ENCODE data around the gene ABCG4. TPM values are rescaled to one million over a fixed set of nuclear protein-coding genes. Genes with fewer than 3 reads are reported as not detected.
A peak's percentile ranks its signal among the peaks of the same experiment; 100 is the strongest.
"Not testable (repeated sequence)": the region's sequence is repeated elsewhere in the genome, so short reads cannot be mapped to it uniquely, and the experiment has no call there.

Gene ABCG4
- total RNA-seq, 1 donor from 2014 or later = 0.07 TPM

DNA sequence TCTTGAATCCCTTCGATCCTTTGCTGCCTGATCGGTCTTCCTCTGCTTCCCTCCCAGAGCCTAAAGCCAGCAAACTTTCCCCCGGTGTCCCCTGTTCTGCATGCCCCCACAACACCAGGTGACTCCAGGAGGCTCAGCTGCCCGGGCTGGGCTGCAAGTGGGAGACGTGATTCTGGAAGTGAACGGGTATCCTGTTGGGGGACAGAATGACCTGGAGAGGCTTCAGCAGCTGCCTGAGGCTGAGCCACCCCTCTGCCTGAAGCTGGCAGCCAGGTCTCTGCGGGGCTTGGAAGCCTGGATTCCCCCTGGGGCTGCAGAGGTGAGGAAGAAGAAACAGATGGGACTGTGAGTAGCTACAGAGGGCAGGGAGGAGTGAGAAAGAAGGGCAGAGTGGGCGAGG, 40.0 kb downstream of the ABCG4 start:
- H3K27me3 Mint-ChIP-seq = no peaks in the 10 kb centered on the region
- DNase-seq = no peak
- H3K36me3 Mint-ChIP-seq (ENCODE audit: low read depth) = no peaks in the 10 kb centered on the region
- no peaks in the 10 kb centered on the region for H3K4me1 Mint-ChIP-seq
- no peaks in the 10 kb centered on the region for H3K9me3 Mint-ChIP-seq
- intact Hi-C loops (cut with micrococcal nuclease) = no loop called here
- no peak overlapping the region for H3K27ac Mint-ChIP-seq
- H3K4me3 Mint-ChIP-seq = no peak overlapping the region

DNA sequence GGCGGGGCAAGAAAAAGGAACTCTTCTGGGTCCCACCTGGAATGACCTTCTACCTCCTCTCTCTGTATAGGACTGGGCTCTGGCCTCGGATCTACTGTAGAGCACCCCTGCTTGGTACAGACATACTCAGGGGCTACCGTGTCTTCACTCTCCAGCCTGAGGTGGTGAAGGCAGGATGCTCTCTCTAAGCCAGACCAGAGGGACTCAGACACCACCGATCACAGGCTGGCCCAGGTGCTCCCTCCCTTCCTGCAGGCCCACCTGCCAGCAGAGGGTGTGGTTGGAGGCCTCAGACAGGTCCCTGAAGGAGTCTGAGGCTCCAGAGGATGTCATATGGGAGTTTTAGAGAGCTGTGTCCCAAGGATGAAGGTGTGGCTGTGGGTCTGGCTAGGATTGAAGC, 40.5 kb downstream of the ABCG4 start:
- no peaks in the 10 kb centered on the region for H3K9me3 Mint-ChIP-seq
- H3K4me1 Mint-ChIP-seq = no peaks in the 10 kb centered on the region
- H3K36me3 Mint-ChIP-seq (ENCODE audit: low read depth) = no peaks in the 10 kb centered on the region
- no peaks in the 10 kb centered on the region for H3K27me3 Mint-ChIP-seq
- intact Hi-C loops (cut with micrococcal nuclease) = no loop called here
- DNase-seq = no peak
- H3K27ac Mint-ChIP-seq = no peak overlapping the region
- no peak overlapping the region for H3K4me3 Mint-ChIP-seq

DNA sequence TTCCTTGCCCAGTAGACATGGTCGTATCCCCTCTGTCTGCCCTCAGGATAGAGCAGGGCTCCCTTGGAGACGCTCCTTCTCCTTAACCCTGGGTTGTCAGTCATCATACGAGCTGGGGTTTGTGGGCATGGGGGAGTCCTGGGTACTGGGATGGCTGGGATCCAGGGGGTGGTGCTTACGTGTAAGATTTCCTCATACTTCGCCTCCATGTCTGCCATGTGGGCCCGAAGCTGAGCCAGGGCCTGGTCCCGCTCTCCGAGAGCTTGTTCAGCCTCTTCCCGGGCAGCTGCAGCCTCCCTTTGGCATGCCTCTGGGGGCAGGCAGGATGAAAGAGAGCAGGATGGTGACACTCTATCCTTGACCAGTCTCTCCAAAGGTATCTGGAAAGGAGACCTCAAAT, 41.7 kb downstream of the ABCG4 start:
- Mint-ChIP-seq H3K27ac (no peak overlapping the region), H3K4me3 (no peak overlapping the region), H3K36me3 (ENCODE audit: low read depth) (no peaks in the 10 kb centered on the region), H3K4me1 (no peaks in the 10 kb centered on the region), H3K27me3 (no peaks in the 10 kb centered on the region), H3K9me3 (no peaks in the 10 kb centered on the region)
- no peak for DNase-seq
- intact Hi-C loops (cut with micrococcal nuclease) = no loop called here

DNA sequence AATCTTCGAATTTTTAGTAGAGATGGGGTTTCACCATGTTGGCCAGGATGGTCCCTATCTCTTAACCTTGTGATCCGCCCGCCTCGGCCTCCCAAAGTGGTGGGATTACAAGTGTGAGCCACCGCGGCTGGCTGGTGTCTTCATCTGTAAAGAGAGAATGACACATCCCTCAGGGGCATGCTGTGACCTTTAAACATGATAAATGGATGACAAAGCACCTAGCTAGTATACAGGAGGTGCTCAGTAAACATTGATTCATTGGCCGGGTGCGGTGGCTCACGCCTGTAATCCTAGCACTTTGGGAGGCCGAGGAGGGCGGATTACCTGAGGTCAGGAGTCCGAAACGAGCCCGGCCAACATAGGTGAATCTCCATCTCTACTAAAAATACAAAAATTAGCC, 42.4 kb downstream of the ABCG4 start:
- H3K9me3 Mint-ChIP-seq; DNase-seq; H3K4me1 Mint-ChIP-seq; H3K27ac Mint-ChIP-seq; intact Hi-C loops (cut with micrococcal nuclease); H3K27me3 Mint-ChIP-seq; H3K4me3 Mint-ChIP-seq; H3K36me3 Mint-ChIP-seq (ENCODE audit: low read depth): not testable (repeated sequence)

DNA sequence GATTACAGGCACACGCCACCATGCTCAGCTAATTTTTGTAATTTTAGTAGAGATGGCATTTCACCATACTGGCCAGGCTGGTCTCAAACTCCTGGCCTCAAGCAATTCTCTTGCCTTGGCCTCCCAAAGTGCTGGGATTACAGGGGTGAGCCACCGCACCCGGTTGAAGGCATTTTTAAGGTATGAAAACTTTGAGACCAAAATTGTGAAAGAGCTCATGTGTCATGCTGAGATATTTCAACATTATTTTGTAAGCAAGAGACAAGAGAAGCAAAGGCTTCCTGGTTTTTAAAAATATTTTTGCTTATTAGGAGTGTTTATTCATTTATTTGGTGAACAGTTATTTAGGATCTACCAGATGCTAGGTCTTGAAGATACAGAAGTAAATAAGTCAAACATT, 43.3 kb downstream of the ABCG4 start:
- Mint-ChIP-seq H3K4me3 (no peak overlapping the region), H3K27me3 (no peaks in the 10 kb centered on the region), H3K9me3 (no peaks in the 10 kb centered on the region), H3K36me3 (ENCODE audit: low read depth) (no peaks in the 10 kb centered on the region), H3K27ac (no peak overlapping the region), H3K4me1 (peaks cover 6% of the 10 kb centered on the region)
- intact Hi-C loops (cut with micrococcal nuclease) = no loop called here
- DNase-seq = no peak

DNA sequence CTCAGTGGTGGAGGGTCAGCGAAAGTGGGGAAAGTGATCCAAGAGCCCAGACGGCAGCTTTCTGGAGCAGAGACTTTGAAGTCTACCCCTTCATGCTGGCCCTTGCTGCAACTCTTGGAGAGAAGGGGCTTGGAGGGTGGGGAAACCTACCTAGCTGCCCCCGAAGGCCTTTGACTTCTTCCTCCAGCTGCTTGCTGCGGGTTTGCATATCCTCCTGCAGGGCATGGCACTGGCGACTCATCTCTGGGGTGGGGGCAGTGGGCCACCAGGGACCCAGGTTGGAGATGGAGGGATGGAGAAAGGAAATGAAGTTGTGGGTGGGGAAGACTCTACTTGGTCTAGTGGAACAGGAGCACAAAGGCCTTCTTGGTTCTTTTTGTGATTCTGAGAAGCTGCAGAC, 44.1 kb downstream of the ABCG4 start:
- intact Hi-C loops (cut with micrococcal nuclease) = no loop called here
- no peaks in the 10 kb centered on the region for H3K36me3 Mint-ChIP-seq (ENCODE audit: low read depth)
- no peak overlapping the region for H3K27ac Mint-ChIP-seq
- H3K9me3 Mint-ChIP-seq = no peaks in the 10 kb centered on the region
- H3K4me3 Mint-ChIP-seq = no peak overlapping the region
- H3K27me3 Mint-ChIP-seq = no peaks in the 10 kb centered on the region
- no peak for DNase-seq
- peaks cover 6% of the 10 kb centered on the region for H3K4me1 Mint-ChIP-seq

DNA sequence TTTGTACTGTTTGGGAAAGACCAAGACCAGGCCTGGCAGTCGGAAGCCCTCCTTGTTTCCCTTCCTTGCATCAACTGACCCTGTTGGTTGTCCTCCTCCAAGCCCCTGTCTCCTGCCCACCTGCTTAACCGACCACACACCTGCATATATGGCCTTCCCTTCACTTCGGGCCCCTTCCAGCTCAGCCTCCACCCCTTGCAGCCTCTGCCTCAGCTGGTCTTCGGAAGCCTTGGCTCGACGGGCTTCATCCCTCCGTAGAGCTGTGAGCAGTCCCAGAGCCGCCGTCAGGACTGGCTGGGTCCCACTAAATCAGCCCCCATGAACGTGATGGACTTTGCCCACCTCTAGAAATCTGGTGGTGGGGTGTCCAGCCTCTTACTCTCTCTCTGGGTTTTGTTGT, 44.8 kb downstream of the ABCG4 start:
- Mint-ChIP-seq H3K27ac (peak overlapping the region; percentile 45), H3K27me3 (no peaks in the 10 kb centered on the region), H3K4me3 (no peak overlapping the region), H3K4me1 (peaks cover 6% of the 10 kb centered on the region), H3K36me3 (ENCODE audit: low read depth) (no peaks in the 10 kb centered on the region), H3K9me3 (no peaks in the 10 kb centered on the region)
- DNase-seq = no peak
- intact Hi-C loops (cut with micrococcal nuclease) = no loop called here

DNA sequence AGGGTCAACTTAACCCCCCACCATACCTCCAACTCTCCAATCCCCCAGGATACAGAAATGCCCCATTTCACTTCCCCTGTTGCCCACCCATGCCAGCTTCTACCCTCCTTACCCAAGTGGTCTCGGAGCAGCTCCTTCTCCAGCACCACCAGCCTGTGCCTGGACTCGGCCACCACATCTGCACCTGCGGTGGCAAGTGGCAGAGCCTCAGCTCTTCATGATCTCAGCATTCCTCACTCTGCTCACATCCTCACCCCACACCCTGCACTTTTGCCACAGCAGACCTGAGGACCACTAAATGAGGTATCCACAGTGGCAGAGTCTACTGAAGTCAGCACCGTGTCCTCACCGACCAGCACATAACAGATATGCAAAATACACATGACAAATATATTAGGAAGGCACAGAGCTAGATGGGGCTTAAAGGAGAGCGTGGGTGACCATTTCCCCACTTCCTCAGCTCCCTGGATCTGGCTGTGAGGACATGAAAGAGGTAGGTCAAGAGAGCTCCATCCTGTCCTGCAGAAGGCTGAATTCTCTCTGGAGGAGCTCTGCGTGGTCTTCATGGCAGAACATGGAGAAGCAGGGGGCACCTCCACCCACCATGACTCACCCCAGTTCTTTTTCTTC, 46.1 kb downstream of the ABCG4 start:
- intact Hi-C loops (cut with micrococcal nuclease) = no loop called here
- no peaks in the 10 kb centered on the region for H3K36me3 Mint-ChIP-seq (ENCODE audit: low read depth)
- H3K4me3 Mint-ChIP-seq = no peak overlapping the region

DNA sequence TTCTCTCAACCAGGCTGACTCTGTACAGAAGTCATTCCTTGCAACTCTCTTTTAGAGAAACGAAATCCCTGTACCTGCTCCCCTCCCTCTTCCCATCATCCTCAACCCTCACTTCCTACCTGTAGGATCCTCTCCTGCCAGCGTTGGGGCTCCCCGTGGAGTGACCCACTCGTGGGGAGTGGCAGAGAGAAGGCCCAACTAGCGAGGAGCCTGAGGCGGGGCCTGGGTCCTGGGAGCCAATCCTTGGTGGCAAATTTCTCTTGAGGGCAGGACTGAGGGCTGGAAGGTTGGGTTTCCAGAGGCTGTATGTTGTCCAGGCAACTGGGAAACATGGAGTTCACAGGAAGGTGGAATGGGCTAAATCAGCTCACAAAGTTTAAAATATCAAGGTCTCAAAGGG, 46.8 kb downstream of the ABCG4 start:
- no peak overlapping the region for H3K4me3 Mint-ChIP-seq
- peaks cover 6% of the 10 kb centered on the region for H3K4me1 Mint-ChIP-seq
- no peaks in the 10 kb centered on the region for H3K36me3 Mint-ChIP-seq (ENCODE audit: low read depth)
- intact Hi-C loops (cut with micrococcal nuclease) = loop anchor here (2.0 kb wide), 3 partner anchors 51 to 131 kb away; partner anchors contain the start of gene DPAGT1
- no peak for DNase-seq
- no peak overlapping the region for H3K27ac Mint-ChIP-seq
- H3K9me3 Mint-ChIP-seq = no peaks in the 10 kb centered on the region
- no peaks in the 10 kb centered on the region for H3K27me3 Mint-ChIP-seq

More for the DNA sequence above, 46.1 kb downstream of the ABCG4 start:
- no peaks in the 10 kb centered on the region for H3K27me3 Mint-ChIP-seq
- no peaks in the 10 kb centered on the region for H3K9me3 Mint-ChIP-seq
- H3K27ac Mint-ChIP-seq = no peak overlapping the region
- DNase-seq = no peak
- peaks cover 6% of the 10 kb centered on the region for H3K4me1 Mint-ChIP-seq

DNA sequence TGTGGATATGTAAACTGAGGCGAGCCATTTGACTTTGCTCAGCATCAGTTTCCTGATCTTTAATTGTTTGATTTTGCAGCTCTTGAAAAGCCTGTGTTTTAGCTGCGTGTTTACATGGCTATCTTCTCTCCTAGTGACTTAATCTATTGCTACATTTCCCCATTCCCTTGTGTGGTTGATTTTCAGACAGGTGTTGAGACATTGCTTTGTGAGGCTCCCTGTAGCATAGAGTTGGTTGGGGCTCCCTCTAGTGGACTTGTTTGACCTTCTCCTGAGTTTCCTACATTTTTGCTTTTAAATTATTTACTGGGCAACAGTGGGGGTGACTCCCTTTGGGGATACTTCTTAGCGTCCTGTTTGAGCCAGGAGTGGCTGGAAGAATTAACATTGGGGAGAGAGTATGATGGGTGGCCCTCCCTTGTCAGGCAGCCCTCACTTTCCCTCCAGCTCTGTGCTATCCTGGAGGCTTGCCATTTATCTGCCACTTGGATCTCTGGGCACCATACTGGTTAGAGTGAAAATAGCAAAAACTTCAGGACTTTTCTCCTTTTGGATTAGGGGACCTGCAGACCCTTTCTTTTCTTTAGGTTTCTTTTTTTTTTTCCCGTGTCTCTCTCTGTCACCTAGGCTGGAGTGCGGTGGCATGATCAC, 48.1 kb downstream of the ABCG4 start:
- intact Hi-C loops (cut with micrococcal nuclease) = loop anchor here (1.0 to 2.0 kb wide), 4 partner anchors 29 to 132 kb away; partner anchors contain the start of genes DPAGT1 and NLRX1
- H3K9me3 Mint-ChIP-seq = no peaks in the 10 kb centered on the region
- H3K27me3 Mint-ChIP-seq = no peaks in the 10 kb centered on the region
- no peak overlapping the region for H3K4me3 Mint-ChIP-seq
- H3K27ac Mint-ChIP-seq = no peak overlapping the region
- H3K4me1 Mint-ChIP-seq = peaks cover 6% of the 10 kb centered on the region
- no peaks in the 10 kb centered on the region for H3K36me3 Mint-ChIP-seq (ENCODE audit: low read depth)
- peak; percentile 93 for DNase-seq

DNA sequence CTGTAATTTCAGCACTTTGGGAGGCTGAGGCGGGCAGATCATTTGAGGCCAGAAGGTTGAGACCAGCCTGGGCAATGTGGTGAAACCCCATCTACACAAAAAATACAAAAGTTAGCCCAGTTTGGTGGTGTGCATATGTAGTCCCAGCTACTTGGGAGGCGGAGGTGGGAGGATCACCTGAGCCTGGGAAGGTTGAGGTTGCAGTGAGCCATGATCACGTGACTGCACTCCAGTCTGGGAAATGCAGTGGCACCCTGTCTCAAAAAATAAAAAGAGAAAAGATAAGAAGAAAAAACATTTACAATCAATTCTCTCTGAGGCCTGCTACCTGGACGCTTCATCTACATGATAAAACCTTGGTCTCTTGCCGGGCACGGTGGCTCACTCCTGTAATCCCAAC, 50.1 kb downstream of the ABCG4 start:
- Mint-ChIP-seq H3K27ac (no peak overlapping the region), H3K9me3 (no peaks in the 10 kb centered on the region), H3K27me3 (no peaks in the 10 kb centered on the region), H3K4me1 (peaks cover 6% of the 10 kb centered on the region), H3K36me3 (ENCODE audit: low read depth) (no peaks in the 10 kb centered on the region), H3K4me3 (no peak overlapping the region)
- intact Hi-C loops (cut with micrococcal nuclease) = no loop called here
- no peak for DNase-seq

DNA sequence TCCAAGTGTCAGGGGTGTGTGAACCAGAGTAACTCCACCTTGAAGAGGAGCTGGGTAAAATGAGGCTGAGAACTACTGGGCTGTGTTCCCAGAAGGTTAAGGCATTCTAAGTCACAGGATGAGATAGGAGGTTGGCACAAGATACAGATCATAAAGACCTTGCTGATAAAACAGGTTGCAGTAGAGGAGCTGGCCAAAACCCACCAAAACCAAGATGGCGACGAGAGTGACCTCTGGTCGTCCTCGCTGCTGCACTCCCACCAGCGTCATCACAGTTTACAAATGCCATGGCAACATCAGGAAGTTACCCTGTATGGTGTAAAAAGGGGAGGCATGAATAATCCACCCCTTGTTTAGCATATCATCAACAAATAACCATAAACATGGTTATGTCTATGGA, 52.4 kb downstream of the ABCG4 start:
- H3K9me3 Mint-ChIP-seq; H3K27me3 Mint-ChIP-seq; intact Hi-C loops (cut with micrococcal nuclease); H3K4me3 Mint-ChIP-seq; DNase-seq; H3K27ac Mint-ChIP-seq; H3K36me3 Mint-ChIP-seq (ENCODE audit: low read depth): not testable (repeated sequence)
- peaks cover 12% of the 10 kb centered on the region for H3K4me1 Mint-ChIP-seq

DNA sequence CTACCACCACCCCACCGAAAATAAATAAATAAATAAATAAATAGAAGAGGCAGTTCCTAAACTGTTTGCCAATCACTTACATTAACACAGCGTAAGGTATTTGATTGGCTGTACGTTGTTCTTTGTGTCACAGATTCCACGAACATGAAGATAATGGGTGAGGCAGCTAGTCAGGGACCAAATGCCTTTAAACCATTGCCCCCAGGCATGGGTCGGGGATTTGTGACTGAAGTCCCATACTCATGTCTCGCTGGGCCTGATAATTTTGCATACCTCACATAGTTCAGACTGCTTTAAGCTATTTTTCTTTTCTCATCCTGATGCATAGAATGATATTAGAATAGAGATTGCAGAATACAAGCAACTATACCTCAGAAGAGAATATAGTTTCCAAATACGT, 53.7 kb downstream of the ABCG4 start:
- no peak overlapping the region for H3K27ac Mint-ChIP-seq
- intact Hi-C loops (cut with micrococcal nuclease) = no loop called here
- H3K9me3 Mint-ChIP-seq = no peaks in the 10 kb centered on the region
- peaks cover 3% of the 10 kb centered on the region for H3K36me3 Mint-ChIP-seq (ENCODE audit: low read depth)
- no peak for DNase-seq
- no peak overlapping the region for H3K4me3 Mint-ChIP-seq
- peaks cover 9% of the 10 kb centered on the region for H3K4me1 Mint-ChIP-seq
- no peaks in the 10 kb centered on the region for H3K27me3 Mint-ChIP-seq

DNA sequence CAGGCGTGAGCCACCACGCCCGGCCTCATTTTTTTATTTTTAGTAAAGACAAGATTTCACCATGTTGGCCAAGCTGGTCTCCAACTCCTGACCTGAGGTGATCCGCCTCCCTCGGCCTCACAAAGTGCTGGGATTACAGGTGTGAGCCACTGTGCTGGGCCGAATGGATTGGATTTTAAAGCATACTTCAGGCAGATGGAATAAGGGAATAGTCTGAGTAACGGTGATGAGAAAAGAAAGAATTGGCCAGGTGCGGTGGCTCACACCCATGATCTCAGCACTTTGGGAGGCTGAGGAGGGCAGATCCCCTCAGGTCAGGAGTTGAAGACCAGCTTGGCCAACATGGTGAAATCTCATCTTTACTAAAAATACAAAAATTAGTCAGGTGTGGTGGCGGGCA, 55.2 kb downstream of the ABCG4 start:
- H3K36me3 Mint-ChIP-seq (ENCODE audit: low read depth) = peaks cover 3% of the 10 kb centered on the region
- no peak overlapping the region for H3K4me3 Mint-ChIP-seq
- no peak overlapping the region for H3K27ac Mint-ChIP-seq
- H3K27me3 Mint-ChIP-seq = no peaks in the 10 kb centered on the region
- DNase-seq = no peak
- peaks cover 14% of the 10 kb centered on the region for H3K4me1 Mint-ChIP-seq
- intact Hi-C loops (cut with micrococcal nuclease) = no loop called here
- H3K9me3 Mint-ChIP-seq = no peaks in the 10 kb centered on the region

DNA sequence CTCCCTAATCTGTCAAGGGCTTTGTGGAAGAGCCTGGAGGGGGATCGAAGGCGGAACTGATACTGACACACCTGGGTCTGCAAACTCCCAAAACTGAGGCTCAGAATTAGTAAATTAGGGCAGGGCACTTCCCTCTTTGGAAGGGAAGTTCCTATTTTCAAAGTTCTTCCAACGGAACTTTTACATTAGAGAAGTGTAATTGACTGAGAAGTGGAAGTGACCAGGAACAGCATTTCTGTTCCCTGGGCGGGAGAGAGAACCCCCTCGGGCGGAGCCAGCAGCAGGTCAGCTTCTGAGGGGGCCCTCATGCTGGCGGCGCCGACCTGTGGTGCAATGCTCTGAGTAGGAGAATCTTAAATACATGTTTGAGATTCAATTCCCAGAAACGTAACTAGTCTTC, 56.2 kb downstream of the ABCG4 start:
- no peak for DNase-seq
- H3K9me3 Mint-ChIP-seq = no peaks in the 10 kb centered on the region
- H3K36me3 Mint-ChIP-seq (ENCODE audit: low read depth) = peaks cover 6% of the 10 kb centered on the region
- peak overlapping the region; percentile 15 for H3K27ac Mint-ChIP-seq
- H3K27me3 Mint-ChIP-seq = no peaks in the 10 kb centered on the region
- H3K4me3 Mint-ChIP-seq = peak overlapping the region; percentile 99
- intact Hi-C loops (cut with micrococcal nuclease) = loop anchor here (5.0 kb wide), 2 partner anchors 98 to 117 kb away; partner anchors contain the start of gene C2CD2L
- peaks cover 18% of the 10 kb centered on the region for H3K4me1 Mint-ChIP-seq
